Fibroblast of skin of left biceps (primary cell): ENCODE data around the gene CSF3R.
"Not testable (repeated sequence)": the region's sequence is repeated elsewhere in the genome, so short reads cannot be mapped to it uniquely, and the experiment has no call there.

Experiments
- DNase-seq, 2 experiments: peaks; one replicate each; pipeline ENCODE4 v3.0.0-alpha.2; 2013; ENCODE audit warnings: low read depth in 2 of 2

CSF3R gene

DNA sequence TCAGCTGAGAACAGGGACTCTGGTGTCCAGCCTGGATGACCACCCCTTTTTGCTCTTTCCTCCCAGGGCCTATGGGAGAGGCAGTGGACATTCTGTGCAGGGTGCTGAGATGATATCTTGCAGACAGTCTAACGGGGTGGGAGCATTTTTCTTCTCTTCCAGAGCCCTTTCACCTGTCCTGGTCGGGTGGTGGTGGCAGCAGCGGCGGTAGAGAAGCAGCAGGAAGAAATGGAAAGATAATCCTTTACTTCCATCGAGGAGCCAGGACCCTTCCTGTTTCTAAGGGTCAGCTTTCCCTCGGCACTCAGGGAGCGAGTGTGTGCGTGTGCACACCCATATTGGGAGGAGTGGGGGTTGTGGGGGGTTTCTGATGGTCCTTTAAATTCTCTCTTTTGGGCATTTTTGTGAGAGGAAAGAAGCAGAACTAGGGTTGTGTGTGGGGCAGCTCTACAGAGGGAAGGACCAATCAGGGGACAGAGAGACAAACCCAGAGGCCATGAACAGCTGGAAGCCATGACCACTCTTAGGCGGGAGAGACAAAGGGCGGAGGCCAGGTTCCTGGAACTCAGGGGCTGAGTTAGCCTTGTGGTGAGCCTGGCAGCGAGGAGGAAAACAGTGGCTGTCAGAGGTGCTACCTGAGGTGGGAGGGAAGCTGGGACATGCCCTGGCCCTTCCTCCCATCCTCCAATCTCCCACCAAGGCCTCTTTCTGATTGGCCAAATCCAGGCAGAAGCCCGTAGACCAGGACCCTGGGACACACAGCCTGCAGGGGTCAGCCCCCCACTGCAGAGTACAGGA is 31.2 kb upstream of the CSF3R start:
- DNase-seq, result no peak

DNA sequence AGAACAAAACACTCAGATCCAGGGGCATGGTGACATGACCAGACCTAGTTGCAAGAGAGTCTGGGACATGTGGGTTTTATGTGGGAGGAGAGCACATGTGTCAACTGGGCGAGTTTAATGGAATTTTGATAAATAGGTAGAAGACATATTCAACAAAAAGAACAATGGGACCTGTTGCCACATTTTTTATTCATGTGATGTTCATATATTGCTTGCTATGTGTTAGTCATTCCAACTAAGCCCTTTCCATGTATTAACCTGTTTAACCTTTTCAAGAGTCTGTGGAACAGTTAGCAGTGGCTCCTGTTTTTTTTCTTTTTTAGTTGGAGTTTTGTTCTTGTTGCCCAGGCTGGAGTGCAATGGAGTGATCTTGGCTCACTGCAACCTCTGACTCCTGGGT is 30.1 kb upstream of the CSF3R start:
- no peak for DNase-seq

DNA sequence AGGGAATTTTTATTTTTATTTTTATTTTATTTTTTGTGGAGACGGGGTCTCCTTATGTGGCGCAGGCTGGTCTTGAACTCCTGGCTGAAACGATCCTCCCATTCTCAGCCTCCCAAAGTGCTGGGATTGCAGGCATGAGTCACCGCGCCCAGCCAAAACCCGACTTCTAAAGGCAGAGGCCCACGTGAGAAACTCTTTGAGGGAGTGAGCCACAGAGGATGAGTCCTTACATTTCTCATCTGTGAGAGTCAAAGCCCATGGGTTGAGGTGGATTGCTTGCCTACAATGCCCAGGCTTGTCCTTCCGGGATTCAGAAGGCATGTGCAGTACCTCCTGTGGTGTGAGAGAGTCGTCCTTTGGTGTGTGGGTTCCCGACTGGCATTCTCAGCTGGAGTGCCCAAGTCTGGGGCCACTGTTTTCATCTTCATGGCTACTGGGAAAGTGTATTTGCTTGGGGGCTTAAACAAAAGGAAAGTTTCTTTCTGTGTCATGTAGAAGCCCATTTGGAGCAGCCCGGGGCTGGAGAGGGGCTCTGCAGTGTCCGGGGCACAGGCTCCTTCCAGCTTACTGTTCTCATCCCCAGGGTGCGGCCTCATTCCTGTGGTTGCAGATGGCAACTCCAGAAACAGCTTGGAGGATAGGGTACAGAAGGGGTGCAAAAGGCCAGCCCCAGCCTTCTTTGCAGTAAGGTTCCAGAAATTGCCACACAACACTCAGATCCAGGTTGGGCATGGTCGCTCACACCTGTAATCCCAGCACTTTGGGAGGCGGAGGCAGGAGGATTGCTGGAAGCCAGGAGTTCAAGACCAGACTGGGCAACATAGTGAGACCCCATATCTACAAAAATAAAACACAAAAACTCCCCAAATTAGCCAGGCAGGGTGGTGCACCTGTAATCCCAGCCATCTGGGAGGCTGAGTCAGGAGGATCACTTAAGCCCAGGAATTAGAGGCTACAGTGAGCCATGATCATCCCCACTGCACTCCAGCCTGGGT is 29.4 kb upstream of the CSF3R start:
- no peak for DNase-seq

DNA sequence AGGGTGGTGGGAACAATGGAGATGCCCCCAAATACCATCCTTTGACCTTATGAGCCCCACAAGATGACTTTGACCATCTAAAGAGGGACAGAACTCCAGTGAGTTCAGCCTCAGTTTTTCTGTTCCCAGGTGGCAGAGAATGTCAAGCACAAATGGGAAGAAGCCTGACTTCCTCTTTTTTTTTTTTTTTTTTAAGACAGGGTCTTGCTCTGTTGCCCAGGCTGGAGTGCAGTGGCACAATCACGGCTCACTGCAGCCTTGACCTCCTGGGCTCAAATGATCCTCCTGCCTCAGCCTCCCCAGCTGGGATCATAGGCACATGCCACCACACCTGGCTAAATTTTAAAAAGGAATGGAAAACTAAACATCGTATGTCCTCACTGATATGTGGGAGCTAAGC is 28.5 kb upstream of the CSF3R start:
- not testable (repeated sequence) for DNase-seq

DNA sequence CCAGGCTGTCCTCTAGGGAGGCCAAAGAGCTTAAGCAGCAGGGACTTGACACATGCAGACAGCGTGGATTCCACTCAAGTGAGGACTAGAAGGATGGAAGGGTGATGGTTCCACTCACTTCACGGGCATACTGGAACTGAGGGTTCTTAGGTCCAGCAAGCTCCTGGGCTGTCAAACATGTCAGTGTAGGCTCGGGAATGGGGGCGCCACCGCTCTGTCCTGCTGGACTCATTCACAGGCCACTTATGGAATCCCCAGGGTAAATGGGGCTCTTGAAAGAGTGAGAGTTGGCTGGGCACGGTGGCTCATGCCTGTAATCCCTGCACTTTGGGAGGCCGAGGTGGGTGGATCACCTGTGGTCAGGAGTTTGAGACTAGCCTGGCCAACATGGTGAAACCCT is 27.7 kb upstream of the CSF3R start:
- DNase-seq, result no peak

DNA sequence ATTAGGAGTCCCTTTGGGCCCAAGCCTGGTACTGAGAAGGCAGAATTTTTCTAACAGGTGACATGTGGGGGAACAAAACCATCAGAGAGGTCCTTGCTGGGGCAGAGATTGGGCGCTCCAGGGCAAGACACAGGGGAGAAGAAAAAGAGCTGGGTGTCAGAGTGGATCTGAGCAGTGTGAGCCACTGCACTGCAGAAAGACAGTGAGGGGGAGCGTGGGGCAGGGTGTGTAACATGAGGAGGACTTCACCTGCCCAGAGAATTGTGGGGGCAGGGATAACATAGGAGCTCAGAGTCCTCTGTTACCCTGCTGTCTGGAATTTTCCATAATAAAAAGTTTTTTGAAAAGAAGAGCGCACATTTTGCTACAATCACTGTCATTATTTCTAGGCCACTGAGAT is 25.5 kb upstream of the CSF3R start:
- DNase-seq, result no peak

DNA sequence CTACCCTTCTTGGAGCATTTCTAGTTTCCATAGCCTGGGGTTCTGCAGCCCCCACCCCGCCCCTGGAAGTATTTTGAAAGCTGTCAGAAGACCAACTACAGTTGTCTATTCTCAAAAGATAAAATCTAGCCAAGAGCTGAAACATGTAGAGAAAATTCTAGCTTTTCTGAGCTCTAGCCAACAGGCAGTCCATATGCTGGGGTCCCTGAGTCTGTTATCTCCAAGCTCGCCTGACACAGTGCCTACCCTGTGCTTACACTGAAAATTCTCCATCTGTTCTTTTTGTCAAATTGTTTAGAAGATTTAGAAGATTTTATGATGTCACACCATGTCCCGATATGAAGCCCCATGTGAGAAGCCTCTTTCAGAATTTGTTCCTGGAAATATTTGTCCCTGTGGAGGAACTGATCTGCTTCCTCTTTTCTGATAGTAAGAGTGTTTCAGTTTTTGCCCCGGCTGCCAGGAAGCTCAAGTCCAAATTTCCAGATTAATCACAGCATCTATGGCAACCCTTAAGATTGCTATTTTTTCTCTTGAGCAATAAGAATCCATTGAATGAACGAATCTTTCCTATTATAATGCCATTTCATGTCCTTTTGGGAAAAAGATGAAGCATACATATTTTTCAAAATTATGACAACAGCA is 23.7 kb upstream of the CSF3R start:
- DNase-seq, result no peak

DNA sequence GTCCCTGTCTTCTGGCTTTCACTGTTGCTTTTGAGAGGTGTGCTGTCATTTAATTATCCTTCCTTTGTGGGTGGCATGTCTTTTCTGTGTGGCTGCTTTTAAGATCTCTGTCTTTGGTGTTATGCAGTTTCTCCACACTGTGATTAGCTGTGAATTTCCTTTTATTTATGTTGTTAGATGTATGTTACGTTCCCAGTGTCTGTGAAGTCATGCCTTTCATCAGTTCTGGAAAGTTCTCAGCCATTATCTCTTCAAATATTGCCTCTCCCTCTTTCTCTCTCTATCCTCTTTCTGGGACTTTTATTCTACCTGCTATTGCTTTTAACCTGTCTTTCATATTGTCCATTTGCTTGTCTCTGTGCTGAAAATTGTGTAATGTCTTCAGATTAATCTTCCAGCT is 21.0 kb upstream of the CSF3R start:
- DNase-seq, result no peak

DNA sequence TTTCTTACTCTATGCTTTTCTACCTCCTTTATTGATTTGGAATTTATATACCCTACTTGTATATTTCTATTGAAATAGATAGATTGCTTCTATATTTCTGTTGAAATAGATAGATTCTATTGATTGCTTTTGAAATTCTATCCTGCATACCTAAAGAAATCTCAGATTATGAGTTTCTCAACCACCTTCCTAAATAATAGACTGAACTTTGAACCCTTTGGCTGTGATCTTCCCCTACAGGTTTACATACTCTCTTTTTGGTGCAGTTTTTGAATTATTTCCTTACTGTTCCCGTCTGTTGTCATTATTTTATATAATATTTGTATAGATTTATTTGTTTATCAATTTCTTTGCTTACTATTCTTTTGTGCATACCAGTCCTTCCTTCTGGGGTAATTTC is 20.4 kb upstream of the CSF3R start:
- no peak for DNase-seq

DNA sequence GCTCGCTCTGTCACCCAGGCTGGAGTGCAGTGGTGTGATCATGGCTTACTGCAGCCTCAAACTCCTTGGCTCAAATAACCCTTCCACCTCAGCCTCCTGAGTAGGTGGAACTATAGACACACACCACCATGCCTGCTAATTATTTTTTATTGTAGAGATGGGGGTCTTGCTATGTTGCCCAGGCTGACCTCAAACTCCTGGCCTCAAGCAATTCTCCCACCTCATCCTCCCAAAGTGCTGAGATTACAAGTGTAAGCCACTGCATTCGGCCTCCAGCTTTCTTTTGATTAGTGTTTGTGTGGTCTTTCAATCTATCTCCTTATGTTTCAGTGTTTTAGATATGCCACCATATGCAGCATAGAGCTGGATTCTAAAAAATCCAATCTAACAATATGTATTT is 19.9 kb upstream of the CSF3R start:
- DNase-seq, result no peak

DNA sequence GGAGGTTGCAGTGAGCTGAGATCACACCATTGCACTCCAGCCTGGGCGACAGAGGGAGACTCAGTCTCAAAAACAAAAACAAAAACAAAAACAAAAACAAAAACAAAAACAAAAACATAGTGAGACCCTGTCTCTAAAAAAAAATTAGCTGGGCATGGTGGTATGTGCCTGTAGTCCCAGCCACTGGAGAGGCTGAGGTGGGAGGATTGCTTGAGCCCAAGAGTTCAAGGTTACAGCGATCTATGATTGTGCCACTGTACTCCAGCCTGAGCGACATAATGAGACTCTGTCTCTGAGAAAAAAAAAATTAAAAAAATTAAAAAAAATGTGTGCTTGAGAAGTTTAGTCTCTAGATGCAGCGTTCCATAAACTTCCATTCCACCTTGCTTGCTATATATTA is 19.2 kb upstream of the CSF3R start:
- DNase-seq, result not testable (repeated sequence)

DNA sequence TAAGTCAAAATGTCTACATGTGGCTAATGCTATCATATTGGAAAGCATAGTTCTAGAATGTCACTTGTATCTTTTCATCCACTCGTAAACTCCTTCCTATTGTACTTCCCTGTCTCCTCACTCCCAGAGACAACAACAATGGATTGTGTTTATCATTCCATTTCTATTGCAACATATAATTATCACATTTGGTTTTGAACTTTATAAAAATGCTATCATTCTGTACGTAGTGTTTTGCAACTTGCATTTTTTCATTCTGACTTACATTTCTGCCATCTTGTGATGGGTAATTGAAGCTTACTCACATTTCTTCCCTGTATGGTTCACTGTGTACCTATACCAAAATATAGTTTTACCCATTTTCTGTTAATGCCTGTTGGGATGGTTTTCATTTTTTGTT is 14.5 kb upstream of the CSF3R start:
- no peak for DNase-seq

DNA sequence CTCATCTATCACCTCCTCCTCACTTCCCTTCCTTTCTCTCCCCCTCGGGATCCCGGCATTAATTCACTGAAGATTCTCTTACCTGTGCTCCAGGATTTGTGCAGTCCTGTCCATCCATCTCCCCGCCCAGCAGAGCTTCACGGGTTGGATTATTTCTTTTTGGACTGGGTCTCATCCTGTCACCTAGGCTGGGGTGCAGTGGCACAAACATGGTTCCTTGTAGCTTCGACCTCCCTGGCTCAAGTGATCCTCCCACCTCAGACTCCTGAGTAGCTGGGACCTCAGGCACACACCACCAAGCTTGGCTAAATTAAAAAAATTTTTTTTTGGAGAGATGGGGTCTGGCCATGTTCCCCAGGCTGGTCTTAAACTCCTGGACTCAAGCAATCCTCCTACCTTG is 12.3 kb upstream of the CSF3R start:
- DNase-seq, result no peak

DNA sequence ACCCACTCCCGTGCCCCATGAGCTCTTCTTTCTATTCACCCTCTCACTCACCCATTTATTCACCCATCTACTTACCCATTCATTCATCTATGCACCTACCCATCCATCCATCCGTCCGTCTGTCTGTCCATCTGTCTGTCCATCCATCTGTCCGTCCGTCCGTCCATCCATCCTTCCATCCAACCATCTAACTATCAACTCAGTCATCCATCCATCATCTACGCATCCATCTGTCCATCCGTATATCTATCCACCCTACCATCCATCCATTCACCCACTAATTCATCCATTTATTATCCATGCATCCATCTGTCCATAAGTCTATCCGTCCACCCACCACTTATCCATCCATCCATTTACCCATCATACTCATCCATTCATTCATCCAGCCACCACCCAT is 10.8 kb upstream of the CSF3R start:
- DNase-seq, result no peak

DNA sequence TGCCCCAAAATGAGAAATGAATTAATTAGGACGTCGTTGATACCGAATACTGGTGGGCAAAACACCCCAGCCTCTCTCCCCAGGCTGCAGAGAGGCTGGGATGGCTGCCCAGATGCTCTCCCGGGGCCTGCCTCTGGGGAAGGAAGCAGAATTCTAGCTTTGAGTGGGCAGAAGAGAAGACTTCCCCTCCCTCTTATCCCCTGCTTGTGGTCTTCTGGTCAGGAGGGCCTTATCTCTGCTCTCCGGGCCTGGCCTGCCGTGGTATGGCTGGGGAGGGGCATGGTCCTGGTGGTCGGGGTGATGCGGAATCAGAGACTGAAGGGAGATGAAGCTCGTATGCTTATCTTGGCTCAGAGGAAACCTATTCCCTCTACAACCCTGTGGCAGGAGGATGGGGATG is 9.8 kb upstream of the CSF3R start:
- no peak for DNase-seq

DNA sequence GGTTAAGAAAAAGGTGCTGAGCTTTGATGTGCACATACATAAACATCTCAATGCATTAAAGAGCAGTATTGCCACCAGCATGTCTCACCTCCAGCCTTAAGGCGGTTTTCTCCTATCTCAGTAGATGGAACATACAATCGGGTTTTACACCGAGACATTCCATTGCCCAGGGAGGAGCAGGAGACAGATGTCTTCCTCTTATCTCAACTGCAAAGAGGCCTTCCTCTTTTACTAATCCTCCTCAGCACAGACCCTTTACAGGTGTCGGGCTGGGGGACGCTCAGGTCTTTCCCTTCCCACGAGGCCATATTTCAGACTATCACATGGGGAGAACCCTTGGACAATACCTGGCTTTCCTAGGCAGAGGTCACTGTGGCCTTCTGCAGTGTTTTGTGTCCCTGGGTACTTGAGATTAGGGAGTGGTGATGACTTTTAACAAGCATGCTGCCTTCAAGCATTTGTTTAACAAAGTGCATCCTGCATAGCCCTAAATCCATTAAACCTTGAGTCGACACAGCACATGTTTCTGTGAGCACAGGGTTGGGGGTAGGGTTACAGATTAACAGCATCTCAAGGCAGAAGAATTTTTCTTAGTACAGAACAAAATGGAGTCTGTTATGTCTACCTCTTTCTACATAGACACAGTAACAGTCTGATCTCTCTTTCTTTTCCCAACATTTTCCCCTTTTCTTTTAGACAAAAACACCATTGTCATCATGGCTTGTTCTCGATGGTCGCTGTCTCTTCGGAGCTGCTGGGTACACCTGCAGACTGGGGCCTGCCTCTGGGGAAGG is 6.7 kb upstream of the CSF3R start:
- DNase-seq, result not testable (repeated sequence)

DNA sequence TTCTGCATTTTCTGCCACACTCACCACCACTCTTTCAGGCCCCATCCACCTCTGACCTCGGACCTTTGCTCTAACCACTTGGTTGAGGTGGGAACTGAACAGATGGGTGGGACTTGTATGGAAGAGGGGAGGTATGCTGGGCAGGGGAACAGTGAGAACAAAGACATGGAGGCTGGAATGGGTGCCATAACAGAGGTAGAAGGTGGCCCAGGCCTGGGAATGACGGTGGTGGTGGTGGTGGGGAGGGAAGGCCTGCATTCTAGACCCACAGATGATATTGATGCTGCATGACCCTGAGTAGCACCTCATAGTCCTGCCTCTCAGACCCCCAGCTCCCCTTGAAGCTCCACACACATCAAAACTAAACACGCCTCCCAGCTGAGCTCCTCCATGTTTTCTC is 5.2 kb upstream of the CSF3R start:
- no peak for DNase-seq

DNA sequence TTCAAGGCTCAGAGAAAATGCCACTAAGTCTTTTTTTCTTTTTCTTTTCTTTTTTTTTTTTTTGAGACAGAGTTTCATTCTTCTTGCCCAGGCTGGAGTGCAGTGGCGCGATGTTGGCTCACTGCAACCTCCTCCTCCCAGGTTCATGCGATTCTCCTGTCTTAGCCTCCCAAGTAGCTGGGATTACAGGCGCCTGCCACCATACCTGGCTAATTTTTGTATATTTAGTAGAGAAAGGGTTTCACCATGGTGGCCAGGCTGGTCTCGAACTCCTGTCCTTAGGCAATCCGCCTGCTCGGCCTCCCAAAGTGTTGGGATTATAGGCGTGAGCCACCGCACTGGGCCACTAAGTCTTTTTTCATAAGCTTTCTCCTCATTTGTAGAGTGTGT is 4.6 kb upstream of the CSF3R start:
- DNase-seq, result not testable (repeated sequence)

DNA sequence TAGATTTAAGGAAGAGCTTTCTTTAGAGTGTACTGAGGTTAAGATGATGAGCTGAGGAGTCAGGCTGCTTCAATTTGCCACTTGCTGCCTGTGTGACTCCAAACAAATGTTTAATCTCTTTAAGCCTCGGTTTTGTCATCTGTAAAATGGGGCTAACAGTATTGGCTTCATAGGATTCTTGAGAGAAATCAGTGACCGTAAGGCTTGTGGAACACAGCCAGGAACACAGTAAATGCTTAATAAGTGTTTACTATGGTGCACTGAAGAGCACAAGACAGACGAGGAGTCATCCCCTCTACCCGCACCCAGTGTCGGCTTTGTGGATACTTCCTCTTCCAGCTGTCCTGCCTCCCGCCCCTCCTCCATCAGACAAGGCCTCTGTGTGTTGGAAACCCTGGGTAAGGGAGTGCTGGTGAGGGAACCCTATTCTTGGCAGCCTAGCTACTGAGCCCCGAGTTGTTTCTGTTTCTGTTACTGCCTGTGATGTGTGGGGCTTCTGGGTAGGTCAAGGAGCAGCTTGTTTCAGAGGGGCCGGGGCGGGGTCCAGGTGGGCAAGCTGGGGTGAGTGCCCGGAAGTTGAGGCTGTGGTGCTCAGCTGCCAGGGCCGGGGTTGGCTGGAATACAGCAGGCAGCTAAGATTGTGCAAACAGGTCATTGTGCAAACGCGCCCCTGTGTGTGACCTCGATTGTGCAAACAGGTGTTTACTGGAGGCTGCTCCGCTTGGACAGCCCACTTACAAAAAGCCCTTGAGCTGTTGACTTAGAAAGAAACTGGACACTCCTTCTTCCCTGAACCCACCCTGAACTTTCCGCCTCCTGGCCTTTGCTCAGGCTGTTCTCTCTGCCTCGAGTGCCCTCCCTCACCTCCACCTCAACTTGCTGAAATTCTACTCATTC is 4.0 kb upstream of the CSF3R start:
- DNase-seq, result no peak

DNA sequence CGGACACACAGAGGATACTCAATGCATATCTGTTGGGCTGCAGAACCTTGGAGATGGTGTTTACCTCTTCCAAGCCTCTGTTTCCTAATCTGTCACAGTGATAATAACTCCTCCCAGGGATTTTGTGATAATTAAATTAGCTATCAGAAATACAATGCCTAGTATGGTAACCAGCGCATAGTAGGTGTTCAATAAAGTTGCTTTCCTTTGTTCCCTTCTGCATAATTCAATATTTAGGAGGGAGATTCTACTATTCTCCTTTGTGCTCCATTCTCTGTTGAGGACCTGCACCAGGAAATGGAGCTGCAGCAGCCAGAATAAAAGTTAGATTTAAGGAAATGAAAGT is 3.4 kb upstream of the CSF3R start:
- no peak for DNase-seq

DNA sequence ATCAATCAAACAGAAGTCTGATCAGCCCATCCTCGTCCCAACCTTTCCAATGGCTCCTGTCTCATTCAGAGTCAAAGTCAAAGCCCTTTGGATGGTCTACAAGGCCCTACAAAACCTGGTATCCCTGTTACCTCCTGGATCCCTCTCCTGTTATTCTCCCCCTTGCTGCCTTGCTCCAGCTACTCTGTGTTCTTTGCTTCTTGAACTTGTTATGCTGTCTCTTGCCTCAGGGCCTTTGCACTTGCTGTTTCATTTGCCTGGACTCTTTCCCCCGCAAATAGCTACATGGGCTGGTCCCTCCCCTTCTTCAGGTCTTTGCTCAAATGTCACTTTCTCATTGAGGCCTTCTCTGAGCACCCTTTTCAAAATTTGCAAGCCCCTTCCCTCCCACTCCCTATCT is 1.4 kb upstream of the CSF3R start:
- DNase-seq, result no peak
